GM06990 (cell line): Measurements from ENCODE around the gene GGA3.

Source experiments
- DNase-seq: peaks from one replicate; pipeline ENCODE4 v3.0.0-alpha.2; 2011; ENCODE audit not compliant: insufficient read length; ENCODE audit errors: extremely low read depth
- H3K27me3 ChIP-seq: replicated peaks from 2 replicates; pipeline ENCODE4 v1.6.0; 2011; ENCODE audit warnings: low read length; ENCODE audit not compliant: control insufficient read depth, insufficient read depth
- H3K36me3 ChIP-seq: 2 replicates; pipeline ENCODE4 v1.5.1; 2011; ENCODE audit warnings: low read length; ENCODE audit not compliant: control insufficient read depth, insufficient read depth
- H3K4me3 ChIP-seq: replicated peaks from 2 replicates; pipeline ENCODE4 v1.5.1; 2011; ENCODE audit warnings: low read depth, mild to moderate bottlenecking, control low read depth, low read length
- TF ChIP-seq, protein P1 (sequence below): IDR thresholded peaks from 2 replicates; pipeline ENCODE4 v1.5.1; 2011; ENCODE audit warnings: low read length, control low read depth, mild to moderate bottlenecking, inconsistent platforms; ENCODE audit not compliant: insufficient read depth, poor library complexity, severe bottlenecking

Gene GGA3

DNA sequence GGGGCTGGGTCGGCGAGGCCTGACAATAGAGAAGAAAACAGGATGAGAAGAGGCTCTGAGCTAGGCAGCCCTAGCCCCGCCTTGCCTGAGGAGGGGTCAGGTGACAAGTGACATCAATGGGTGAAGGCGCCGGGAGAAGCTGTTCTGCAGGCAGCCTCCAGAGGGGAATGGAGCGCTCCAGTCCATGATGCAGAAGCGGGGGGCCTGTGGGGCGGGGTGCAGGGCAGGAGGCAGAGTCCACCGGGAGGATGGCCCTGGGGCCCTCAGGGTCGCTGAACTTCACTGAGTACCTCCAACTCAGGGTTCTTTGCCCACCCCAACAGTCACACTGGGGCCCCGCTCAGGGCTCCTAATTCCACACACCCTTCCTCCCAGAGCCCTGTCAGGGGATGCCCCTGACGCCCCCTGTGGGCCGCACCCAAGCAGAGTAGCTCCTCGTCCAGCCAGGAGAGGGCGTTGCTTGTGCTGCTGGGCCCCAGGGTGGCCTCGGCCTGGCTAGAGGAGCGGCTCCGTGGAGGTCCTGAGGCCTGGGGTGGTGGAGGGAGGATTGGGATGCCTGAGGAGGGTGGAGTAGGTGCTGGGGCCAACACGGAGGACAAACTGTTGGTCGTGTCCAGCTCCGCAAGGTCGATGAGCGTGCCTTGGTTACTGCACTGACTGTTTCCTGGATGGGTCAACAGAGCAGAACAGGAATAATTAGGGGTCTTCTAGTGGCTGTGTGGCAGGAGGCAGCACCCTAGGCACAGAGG is 20.8 kb downstream of the GGA3 start:
- Histone ChIP-seq H3K27me3 (no peaks in the 10 kb centered on the region), H3K4me3 (no peak overlapping the region), H3K36me3 (peaks cover 57% of the 10 kb centered on the region)
- TF ChIP-seq, protein P1, sequence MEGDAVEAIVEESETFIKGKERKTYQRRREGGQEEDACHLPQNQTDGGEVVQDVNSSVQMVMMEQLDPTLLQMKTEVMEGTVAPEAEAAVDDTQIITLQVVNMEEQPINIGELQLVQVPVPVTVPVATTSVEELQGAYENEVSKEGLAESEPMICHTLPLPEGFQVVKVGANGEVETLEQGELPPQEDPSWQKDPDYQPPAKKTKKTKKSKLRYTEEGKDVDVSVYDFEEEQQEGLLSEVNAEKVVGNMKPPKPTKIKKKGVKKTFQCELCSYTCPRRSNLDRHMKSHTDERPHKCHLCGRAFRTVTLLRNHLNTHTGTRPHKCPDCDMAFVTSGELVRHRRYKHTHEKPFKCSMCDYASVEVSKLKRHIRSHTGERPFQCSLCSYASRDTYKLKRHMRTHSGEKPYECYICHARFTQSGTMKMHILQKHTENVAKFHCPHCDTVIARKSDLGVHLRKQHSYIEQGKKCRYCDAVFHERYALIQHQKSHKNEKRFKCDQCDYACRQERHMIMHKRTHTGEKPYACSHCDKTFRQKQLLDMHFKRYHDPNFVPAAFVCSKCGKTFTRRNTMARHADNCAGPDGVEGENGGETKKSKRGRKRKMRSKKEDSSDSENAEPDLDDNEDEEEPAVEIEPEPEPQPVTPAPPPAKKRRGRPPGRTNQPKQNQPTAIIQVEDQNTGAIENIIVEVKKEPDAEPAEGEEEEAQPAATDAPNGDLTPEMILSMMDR: peak; percentile 84
- no peak for DNase-seq

DNA sequence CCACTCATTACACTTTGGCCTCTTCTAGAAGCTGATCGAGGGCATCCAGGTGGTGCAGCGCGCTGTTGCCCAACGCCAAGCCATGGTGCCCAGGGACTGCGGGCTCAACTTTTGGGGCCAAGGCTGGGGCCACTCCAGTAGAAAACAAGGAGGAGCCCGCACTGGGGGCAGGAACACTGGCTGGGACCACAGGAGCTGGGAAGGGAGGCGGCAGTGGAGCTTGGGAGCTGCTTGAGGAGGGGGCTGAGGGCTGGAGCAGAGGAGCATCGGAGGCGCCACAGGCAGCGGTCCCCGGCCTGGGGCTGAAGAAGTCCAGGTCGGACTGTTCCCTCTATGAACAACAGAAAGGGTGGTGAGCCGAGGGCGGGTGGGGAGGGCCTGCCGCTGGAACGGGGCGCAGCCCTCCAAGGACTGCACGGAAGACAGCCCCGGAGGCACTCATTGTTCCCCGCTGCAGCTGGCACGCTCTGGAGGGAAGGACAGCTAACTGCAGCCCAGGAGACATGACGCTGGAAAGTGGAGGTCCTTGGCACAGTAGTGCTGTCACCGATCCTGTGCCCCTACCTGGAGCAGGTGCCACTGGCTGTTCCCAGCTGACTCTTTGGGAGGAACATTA is 21.5 kb downstream of the GGA3 start:
- TF ChIP-seq, protein P1: no peak
- H3K27me3 ChIP-seq: no peaks in the 10 kb centered on the region
- no peak overlapping the region for H3K4me3 ChIP-seq
- H3K36me3 ChIP-seq: peaks cover 61% of the 10 kb centered on the region
- no peak for DNase-seq

DNA sequence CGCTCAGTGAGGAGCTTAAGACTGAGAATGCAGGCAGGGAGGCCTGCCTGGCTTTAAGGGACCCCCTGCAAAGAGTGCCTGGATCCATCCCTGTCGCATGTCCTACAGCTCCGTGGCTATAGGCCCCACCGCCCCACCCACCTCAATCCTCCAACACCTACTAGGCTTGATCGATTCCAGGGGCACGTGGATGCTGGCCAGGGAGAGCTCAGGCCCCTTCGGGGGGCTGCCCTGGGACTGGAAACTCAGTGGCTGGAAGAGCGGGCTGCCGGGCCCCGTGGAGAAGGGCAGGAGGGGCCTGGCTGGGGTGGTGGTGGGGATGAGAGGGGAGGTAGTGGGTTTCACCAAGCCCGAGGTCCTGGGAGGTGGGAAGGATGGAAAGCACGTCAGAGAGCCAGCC is 22.2 kb downstream of the GGA3 start:
- H3K36me3 ChIP-seq: peaks cover 65% of the 10 kb centered on the region
- no peaks in the 10 kb centered on the region for H3K27me3 ChIP-seq
- H3K4me3 ChIP-seq: no peak overlapping the region
- TF ChIP-seq, protein P1: no peak
- no peak for DNase-seq

DNA sequence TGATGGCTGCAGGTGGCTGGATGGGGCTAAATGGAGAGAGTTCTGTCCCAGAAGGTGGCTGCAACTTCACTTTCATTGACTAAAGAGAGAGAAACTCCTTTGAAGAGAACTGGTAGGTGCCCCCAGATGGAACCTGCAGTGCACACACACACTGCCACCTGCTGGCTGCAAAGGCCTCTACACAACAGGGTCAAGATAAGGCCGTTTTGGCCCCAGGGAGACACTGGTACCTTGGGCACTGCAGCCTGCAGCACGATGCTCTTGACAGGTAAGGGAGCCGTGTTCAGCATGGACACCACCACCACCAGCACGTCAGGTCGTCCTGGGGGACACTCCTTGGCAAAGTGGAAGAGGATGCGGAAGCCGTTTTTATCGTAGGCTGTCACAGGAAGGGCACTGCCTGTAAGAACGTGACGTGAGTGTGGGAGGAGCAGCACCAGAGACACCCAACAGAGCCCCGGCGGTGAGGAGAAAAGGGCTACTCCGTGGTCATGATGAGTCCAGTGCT is 22.7 kb downstream of the GGA3 start:
- Histone ChIP-seq H3K27me3 (no peaks in the 10 kb centered on the region), H3K4me3 (no peak overlapping the region), H3K36me3 (peaks cover 62% of the 10 kb centered on the region)
- TF ChIP-seq, protein P1: peak; percentile 91
- DNase-seq: peak; percentile 49

DNA sequence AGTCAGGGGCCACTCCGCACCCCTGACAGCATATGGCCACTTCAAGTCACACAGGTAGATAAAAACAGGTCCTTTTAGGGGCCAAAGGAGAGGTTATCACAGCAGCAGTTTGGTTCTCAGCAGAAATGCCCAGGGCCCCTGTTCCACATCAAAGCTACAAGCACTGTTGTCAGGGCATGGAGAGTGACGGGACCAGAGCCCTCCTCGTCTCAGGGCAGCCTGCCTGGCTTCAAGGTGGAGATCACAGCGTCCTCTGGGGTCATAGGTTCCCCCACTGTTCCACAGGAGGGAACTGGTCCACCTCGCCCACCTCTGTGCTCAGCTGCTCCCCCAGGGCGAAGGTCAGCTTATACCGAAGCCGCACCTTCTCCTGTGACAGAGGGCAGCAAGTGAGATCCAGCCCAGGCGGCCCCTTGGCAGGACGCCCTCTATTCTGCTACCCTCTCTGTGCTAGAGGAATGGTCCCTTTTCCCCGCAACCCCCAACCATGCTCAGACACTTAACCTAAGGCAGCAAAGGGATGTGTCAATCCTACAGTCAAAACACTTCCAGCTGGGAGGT is 23.3 kb downstream of the GGA3 start:
- DNase-seq: no peak
- Histone ChIP-seq H3K27me3 (no peaks in the 10 kb centered on the region), H3K36me3 (peaks cover 59% of the 10 kb centered on the region), H3K4me3 (no peak overlapping the region)
- TF ChIP-seq, protein P1: no peak
